Keratinocyte (primary cell): Measurements from ENCODE around the gene ZSWIM6.

Experiments
- EZH2 ChIP-seq: IDR thresholded peaks from one replicate; pipeline ENCODE4 v1.6.1; 2012; ENCODE audit warnings: inconsistent platforms, mild to moderate bottlenecking, low read length, moderate library complexity
- TF ChIP-seq, protein P1 (sequence below), 3 experiments: IDR thresholded peaks in 1 of 3; conservative IDR thresholded peaks in 1 of 3; optimal IDR thresholded peaks in 1 of 3; 2 replicates in 2 of 3; 3 replicates in 1 of 3; pipeline versions ENCODE3 to v1.5.1; 2011; ENCODE audit warnings: low read length in 3 of 3, mild to moderate bottlenecking in 3 of 3, moderate library complexity in 2 of 3, control low read depth in 1 of 3, inconsistent platforms in 1 of 3; ENCODE audit not compliant: insufficient read depth in 2 of 3; ENCODE audit errors: extremely low read depth in 1 of 3

DNA sequence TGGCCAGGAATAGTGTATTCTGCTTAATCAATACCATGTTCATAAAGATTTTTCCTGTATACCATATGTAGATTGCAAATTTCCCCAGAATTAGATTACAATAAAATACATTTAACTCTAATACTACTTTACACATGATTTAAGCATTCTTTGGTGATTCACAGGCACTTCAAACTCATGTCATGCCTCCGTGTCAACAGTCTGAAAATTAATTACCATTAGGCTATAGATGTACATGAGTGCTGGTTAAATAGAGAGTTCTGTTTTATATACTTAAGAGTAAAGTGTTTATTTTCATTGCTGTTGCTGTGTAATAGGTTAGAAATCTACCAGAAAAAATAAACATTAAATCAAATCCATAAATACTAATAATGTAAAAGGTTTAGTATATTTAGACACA lies 159.8 kb downstream of the ZSWIM6 start:
- TF ChIP-seq, protein P1, sequence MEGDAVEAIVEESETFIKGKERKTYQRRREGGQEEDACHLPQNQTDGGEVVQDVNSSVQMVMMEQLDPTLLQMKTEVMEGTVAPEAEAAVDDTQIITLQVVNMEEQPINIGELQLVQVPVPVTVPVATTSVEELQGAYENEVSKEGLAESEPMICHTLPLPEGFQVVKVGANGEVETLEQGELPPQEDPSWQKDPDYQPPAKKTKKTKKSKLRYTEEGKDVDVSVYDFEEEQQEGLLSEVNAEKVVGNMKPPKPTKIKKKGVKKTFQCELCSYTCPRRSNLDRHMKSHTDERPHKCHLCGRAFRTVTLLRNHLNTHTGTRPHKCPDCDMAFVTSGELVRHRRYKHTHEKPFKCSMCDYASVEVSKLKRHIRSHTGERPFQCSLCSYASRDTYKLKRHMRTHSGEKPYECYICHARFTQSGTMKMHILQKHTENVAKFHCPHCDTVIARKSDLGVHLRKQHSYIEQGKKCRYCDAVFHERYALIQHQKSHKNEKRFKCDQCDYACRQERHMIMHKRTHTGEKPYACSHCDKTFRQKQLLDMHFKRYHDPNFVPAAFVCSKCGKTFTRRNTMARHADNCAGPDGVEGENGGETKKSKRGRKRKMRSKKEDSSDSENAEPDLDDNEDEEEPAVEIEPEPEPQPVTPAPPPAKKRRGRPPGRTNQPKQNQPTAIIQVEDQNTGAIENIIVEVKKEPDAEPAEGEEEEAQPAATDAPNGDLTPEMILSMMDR (optimal IDR thresholded peaks at IDR 0.05 in 1 of 3, IDR thresholded peaks at IDR 0.05 in 1 of 3, conservative IDR thresholded peaks at IDR 0.05 in 1 of 3; ENCODE audit: extremely low read depth in 1 of 3, insufficient read depth in 2 of 3, low read length in 3 of 3), result no peak
- no peak for TF ChIP-seq EZH2
